Mesendoderm (in vitro differentiated cells): ENCODE measurements around the gene KCNG4.

Experiments
- DNase-seq: peaks from one replicate; pipeline ENCODE4 v3.0.0; 2013
- H2AK5ac ChIP-seq: 2 replicates; pipeline ENCODE4 v1.6.1; 2013; ENCODE audit warnings: low read length, inconsistent platforms
- H2BK120ac ChIP-seq: 2 replicates; pipeline ENCODE4 v1.6.1; 2013; ENCODE audit warnings: low read depth, mild to moderate bottlenecking, low read length, moderate library complexity, mixed read lengths
- H2BK15ac ChIP-seq: replicated peaks from 2 replicates; pipeline ENCODE4 v1.6.1; 2013; ENCODE audit warnings: low read depth, mild to moderate bottlenecking, moderate library complexity
- H2BK5ac ChIP-seq: 2 replicates; pipeline ENCODE4 v1.6.1; 2013; ENCODE audit warnings: low read length, inconsistent platforms
- H3K18ac ChIP-seq: 2 replicates; pipeline ENCODE4 v1.6.1; 2013; ENCODE audit warnings: mild to moderate bottlenecking, low read length, mixed read lengths
- H3K23ac ChIP-seq: one replicate; pipeline ENCODE4 v1.6.1; 2013; ENCODE audit warnings: low read length
- H3K27ac ChIP-seq: 2 replicates; pipeline ENCODE4 v1.5.1; 2013; ENCODE audit warnings: low read depth, mild to moderate bottlenecking, inconsistent platforms, low read length, moderate library complexity
- H3K27me3 ChIP-seq: 2 replicates; pipeline ENCODE4 v1.6.1; 2013; ENCODE audit warnings: low read length, control low read depth, mild to moderate bottlenecking, inconsistent platforms; ENCODE audit not compliant: insufficient read depth, poor library complexity
- H3K36me3 ChIP-seq: 2 replicates; pipeline ENCODE4 v1.6.1; 2013; ENCODE audit warnings: low read length, inconsistent platforms; ENCODE audit not compliant: control insufficient read depth, insufficient read depth
- H3K4ac ChIP-seq: one replicate; pipeline ENCODE4 v1.6.1; 2013; ENCODE audit warnings: low read depth, mild to moderate bottlenecking, low read length, moderate library complexity
- H3K4me1 ChIP-seq: 2 replicates; pipeline ENCODE4 v1.6.1; 2013; ENCODE audit warnings: low read depth, low read length, inconsistent platforms; ENCODE audit not compliant: control insufficient read depth
- H3K4me2 ChIP-seq: 2 replicates; pipeline ENCODE4 v1.6.1; 2013; ENCODE audit warnings: low read length
- H3K4me3 ChIP-seq: 2 replicates; pipeline ENCODE4 v1.5.1; 2013; ENCODE audit warnings: mild to moderate bottlenecking, low read length
- H3K56ac ChIP-seq: one replicate; pipeline ENCODE4 v1.6.1; 2013; ENCODE audit warnings: low read length
- H3K79me1 ChIP-seq: 2 replicates; pipeline ENCODE4 v1.6.1; 2013; ENCODE audit warnings: low read length, inconsistent platforms
- H3K79me2 ChIP-seq: 2 replicates; pipeline ENCODE4 v1.6.1; 2013; ENCODE audit warnings: mild to moderate bottlenecking, low read length; ENCODE audit not compliant: control insufficient read depth, insufficient read depth
- H3K9ac ChIP-seq: 2 replicates; pipeline ENCODE4 v1.6.1; 2013; ENCODE audit warnings: low read length, inconsistent platforms
- H4K5ac ChIP-seq: one replicate; pipeline ENCODE4 v1.6.1; 2013; ENCODE audit warnings: low read length
- H4K8ac ChIP-seq: one replicate; pipeline ENCODE4 v1.6.1; 2013; ENCODE audit warnings: low read depth, mild to moderate bottlenecking, control low read depth, low read length, moderate library complexity
- WGBS: extraction: QIAGEN DNeasy Blood & Tissue Kit; methylation state at CpG from one replicate; pipeline ENCODE4 v1.1.7; 2013; ENCODE audit warnings: low lambda C conversion rate, missing lambda C conversion rate; ENCODE audit not compliant: insufficient coverage; ENCODE audit errors: extremely low coverage; 5-methylcytosine and 5-hydroxymethylcytosine counted together

KCNG4 gene

GRCh38 chr16:84237994-84238750, 1.6 kb downstream of the KCNG4 start:
- no peak overlapping the region for H3K4me2 ChIP-seq
- H3K4me1 ChIP-seq, result no peaks in the 10 kb centered on the region
- H2BK5ac ChIP-seq, result no peak overlapping the region
- H3K79me2 ChIP-seq, result no peaks in the 10 kb centered on the region
- no peak overlapping the region for H2AK5ac ChIP-seq
- no peak for DNase-seq
- no CpG with 5 or more reads among the region's 17 CpGs for WGBS
- no peak overlapping the region for H3K4ac ChIP-seq
- H3K4me3 ChIP-seq, result no peak overlapping the region
- no peaks in the 10 kb centered on the region for H3K79me1 ChIP-seq
- H3K36me3 ChIP-seq, result no peaks in the 10 kb centered on the region
- H3K18ac ChIP-seq, result no peak overlapping the region
- H3K56ac ChIP-seq, result no peak overlapping the region
- no peak overlapping the region for H2BK120ac ChIP-seq
- H3K27me3 ChIP-seq, result no peaks in the 10 kb centered on the region
- H3K23ac ChIP-seq, result no peak overlapping the region
- H4K5ac ChIP-seq, result no peak overlapping the region
- H3K27ac ChIP-seq, result no peak overlapping the region
- H4K8ac ChIP-seq, result no peak overlapping the region
- no peak overlapping the region for H3K9ac ChIP-seq
- no peak overlapping the region for H2BK15ac ChIP-seq

GRCh38 chr16:84236671-84237070, 3.1 kb downstream of the KCNG4 start:
- Histone ChIP-seq H3K56ac (no peak overlapping the region), H2BK5ac (no peak overlapping the region), H3K4me1 (no peaks in the 10 kb centered on the region), H3K23ac (no peak overlapping the region), H4K8ac (no peak overlapping the region), H3K4me2 (no peak overlapping the region), H2BK15ac (no peak overlapping the region), H3K79me1 (no peaks in the 10 kb centered on the region), H3K18ac (no peak overlapping the region), H3K79me2 (no peaks in the 10 kb centered on the region), H3K4me3 (no peak overlapping the region), H3K36me3 (no peaks in the 10 kb centered on the region), H3K27me3 (no peaks in the 10 kb centered on the region), H4K5ac (no peak overlapping the region), H3K27ac (no peak overlapping the region), H3K9ac (no peak overlapping the region), H2AK5ac (no peak overlapping the region), H2BK120ac (no peak overlapping the region), H3K4ac (no peak overlapping the region)
- DNase-seq, result no peak
- whole genome bisulfite sequencing, result no CpG with 5 or more reads among the region's 25 CpGs

DNA sequence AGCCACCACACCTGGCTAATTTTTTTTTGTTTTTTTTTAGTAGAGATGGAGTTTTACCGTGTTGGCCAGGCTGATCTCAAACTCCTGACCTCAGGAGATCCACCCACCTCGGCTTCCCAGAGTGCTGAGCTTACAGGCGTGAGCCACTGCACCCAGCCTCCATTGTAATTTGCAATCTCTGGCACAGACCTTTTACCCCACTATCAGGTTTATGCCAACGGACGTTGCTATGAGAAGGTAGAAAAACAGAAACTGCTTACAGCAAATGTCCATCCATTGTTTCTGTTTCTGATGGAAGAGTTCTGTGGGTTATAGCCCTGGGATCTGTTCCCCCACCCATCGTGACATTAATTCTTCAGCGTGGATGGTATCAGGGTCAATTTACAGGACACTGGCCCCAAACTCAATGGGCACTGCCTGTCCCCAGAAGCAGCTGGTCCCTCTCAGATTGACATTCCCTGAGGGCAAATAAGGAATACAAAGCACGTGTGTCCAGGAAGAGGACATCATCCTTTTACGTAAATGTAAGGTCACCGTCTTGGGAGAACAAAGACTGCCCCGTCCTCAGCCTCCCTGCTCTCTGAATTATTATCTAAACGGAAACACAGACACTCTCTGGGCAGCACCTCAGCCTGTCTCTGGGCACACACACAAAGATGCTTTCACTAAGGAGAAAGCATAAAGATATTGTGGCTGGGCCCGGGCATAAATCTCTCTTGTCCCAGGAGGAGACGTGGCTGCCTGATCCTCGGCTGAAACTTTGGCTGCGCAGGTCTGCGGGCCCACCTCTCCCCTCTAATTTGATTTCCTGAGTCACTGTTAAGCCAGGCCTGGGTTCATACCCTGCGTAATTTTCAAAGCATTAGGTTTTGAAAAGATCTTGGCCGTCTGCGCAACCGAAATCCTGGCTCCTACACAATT, 5.2 kb downstream of the KCNG4 start:
- H3K4me1 ChIP-seq, result no peaks in the 10 kb centered on the region
- no peak overlapping the region for H4K8ac ChIP-seq
- no peak overlapping the region for H3K56ac ChIP-seq
- no peak for DNase-seq
- no peaks in the 10 kb centered on the region for H3K79me1 ChIP-seq
- H4K5ac ChIP-seq, result no peak overlapping the region
- H3K79me2 ChIP-seq, result no peaks in the 10 kb centered on the region
- no peak overlapping the region for H3K9ac ChIP-seq
- no peak overlapping the region for H3K4me2 ChIP-seq
- H2BK5ac ChIP-seq, result no peak overlapping the region
- no peak overlapping the region for H3K4ac ChIP-seq
- no peak overlapping the region for H3K23ac ChIP-seq
- no peak overlapping the region for H2BK15ac ChIP-seq
- H3K27me3 ChIP-seq, result no peaks in the 10 kb centered on the region
- no peak overlapping the region for H3K27ac ChIP-seq
- WGBS, result no CpG with 5 or more reads among the region's 21 CpGs
- no peaks in the 10 kb centered on the region for H3K36me3 ChIP-seq
- no peak overlapping the region for H2BK120ac ChIP-seq
- no peak overlapping the region for H3K18ac ChIP-seq
- H2AK5ac ChIP-seq, result no peak overlapping the region
- no peak overlapping the region for H3K4me3 ChIP-seq

DNA sequence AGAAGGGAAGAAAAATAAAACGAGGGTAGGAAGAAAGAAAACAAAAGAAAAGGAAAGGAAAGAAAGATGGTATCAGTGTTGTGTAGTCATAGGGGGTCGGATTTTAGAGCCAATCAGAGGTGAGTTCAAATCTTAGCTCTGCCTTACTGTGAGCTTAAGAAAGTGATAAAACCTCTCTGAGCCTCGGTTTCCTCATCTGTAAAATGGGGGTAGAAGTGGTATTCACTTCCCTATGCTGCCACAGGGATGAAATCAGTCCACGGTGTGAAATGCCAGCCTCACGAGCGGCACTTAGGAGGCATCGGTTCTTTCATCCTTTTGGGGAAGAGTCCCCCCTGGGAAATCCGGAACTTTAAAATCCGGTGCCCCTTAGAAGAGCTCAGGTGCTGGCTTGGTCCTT, 6.1 kb downstream of the KCNG4 start:
- Histone ChIP-seq H2BK15ac (no peak overlapping the region), H2AK5ac (no peak overlapping the region), H4K8ac (no peak overlapping the region), H3K27ac (no peak overlapping the region), H3K4ac (no peak overlapping the region), H2BK5ac (no peak overlapping the region), H3K27me3 (no peaks in the 10 kb centered on the region), H4K5ac (no peak overlapping the region), H3K4me1 (no peaks in the 10 kb centered on the region), H3K79me2 (no peaks in the 10 kb centered on the region), H2BK120ac (no peak overlapping the region), H3K4me3 (no peak overlapping the region), H3K56ac (no peak overlapping the region), H3K18ac (no peak overlapping the region), H3K4me2 (no peak overlapping the region), H3K23ac (no peak overlapping the region), H3K9ac (no peak overlapping the region), H3K36me3 (no peaks in the 10 kb centered on the region), H3K79me1 (no peaks in the 10 kb centered on the region)
- DNase-seq, result no peak
- 100% methylated on average over 1 of the region's 9 CpGs for WGBS

GRCh38 chr16:84232969-84233368, 6.8 kb downstream of the KCNG4 start:
- no peak overlapping the region for H3K23ac ChIP-seq
- no peak overlapping the region for H2AK5ac ChIP-seq
- H2BK15ac ChIP-seq, result no peak overlapping the region
- no peak overlapping the region for H4K8ac ChIP-seq
- H3K4ac ChIP-seq, result no peak overlapping the region
- H3K79me2 ChIP-seq, result no peaks in the 10 kb centered on the region
- no peaks in the 10 kb centered on the region for H3K27me3 ChIP-seq
- H3K4me2 ChIP-seq, result no peak overlapping the region
- H3K18ac ChIP-seq, result no peak overlapping the region
- no peak overlapping the region for H3K9ac ChIP-seq
- no peaks in the 10 kb centered on the region for H3K79me1 ChIP-seq
- no peak overlapping the region for H2BK5ac ChIP-seq
- no peak overlapping the region for H3K27ac ChIP-seq
- no peak overlapping the region for H3K4me3 ChIP-seq
- no peak overlapping the region for H2BK120ac ChIP-seq
- DNase-seq, result no peak
- H3K56ac ChIP-seq, result no peak overlapping the region
- H3K36me3 ChIP-seq, result no peaks in the 10 kb centered on the region
- H3K4me1 ChIP-seq, result no peaks in the 10 kb centered on the region
- WGBS, result no CpG with 5 or more reads among the region's 5 CpGs
- H4K5ac ChIP-seq, result no peak overlapping the region
